GM18508 (cell line): ENCODE data around the gene MIER3.

Source experiments
- ATAC-seq: cut with Tn5 transposase; IDR thresholded peaks from one replicate; pipeline ENCODE4 v1.9.1; 2021; ENCODE audit warnings: moderate number of reproducible peaks; ENCODE audit not compliant: insufficient read depth, unreplicated experiment

MIER3 gene

GRCh38 chr5:56962286-56962685 lies 10.4 kb upstream of the MIER3 start:
- ATAC-seq, result no peak

GRCh38 chr5:56961746-56962145 lies 9.8 kb upstream of the MIER3 start:
- ATAC-seq, result no peak

- no peak for ATAC-seq
Observed at GRCh38 chr5:56959326-56959725, 7.4 kb upstream of the MIER3 start.

DNA sequence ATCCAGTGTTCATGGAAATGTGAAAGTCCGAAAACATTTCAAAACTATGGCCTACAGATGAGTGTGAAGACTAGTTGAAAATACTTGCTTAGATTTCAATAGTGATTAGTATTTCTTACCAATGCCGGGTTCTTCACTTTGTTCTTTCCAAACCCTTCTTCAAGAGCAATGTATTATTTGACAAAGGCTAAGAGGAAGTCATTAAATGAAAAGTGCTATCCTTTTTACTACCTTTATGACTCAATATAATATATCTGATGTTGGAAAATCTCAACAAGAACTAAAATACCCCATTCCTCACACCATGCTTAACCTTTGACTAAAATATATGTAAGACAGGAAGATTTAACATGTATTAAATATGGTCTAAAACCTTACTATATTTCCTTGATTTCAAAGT lies 6.7 kb upstream of the MIER3 start:
- ATAC-seq, result no peak

GRCh38 chr5:56954262-56954661 lies 2.3 kb upstream of the MIER3 start:
- ATAC-seq, result no peak

DNA sequence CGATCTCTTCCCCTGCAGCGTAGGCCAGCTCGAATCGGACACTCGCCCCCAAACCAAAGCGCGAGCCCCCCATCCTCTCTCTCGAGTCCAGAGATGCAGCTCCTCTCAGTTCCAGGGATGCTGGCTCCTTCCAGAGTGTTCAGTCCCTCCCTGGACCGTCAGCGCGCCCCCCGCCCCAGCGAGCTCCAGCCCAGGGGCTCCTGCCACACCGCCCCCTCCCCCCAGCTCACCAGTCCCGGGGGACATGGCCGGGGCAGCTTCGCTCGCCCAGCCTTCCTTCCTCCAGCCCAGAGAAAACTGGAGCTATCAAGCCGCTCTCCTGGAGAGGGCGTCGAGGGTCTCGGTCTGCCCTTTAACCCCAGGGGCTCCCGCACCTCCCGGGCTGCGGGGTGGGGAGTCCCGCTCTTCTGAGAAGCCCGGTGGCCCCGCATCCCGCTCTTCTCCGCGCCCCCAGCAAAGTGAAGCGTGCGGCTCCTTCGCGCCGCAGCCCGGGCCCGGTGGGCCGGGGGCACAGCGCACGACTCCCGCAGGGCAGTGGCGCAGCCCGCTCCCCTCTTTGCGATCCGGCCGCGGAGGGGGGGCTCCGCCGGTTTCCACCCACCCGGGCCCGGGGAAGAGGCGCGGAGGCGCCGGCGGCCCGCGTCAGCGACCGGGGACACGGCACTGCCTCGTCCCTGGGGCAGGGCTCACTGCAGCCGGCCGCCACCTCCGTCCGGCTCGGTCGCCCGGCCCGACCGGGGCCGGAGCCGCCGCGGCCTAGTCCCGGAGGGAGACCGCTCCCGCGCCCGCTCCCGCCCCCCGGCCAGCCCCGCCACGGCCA lies 587 bp downstream of the MIER3 start:
- no peak for ATAC-seq

- peak; percentile 41 for ATAC-seq
Observed at GRCh38 chr5:56950626-56951125, 1.2 kb downstream of the MIER3 start.

DNA sequence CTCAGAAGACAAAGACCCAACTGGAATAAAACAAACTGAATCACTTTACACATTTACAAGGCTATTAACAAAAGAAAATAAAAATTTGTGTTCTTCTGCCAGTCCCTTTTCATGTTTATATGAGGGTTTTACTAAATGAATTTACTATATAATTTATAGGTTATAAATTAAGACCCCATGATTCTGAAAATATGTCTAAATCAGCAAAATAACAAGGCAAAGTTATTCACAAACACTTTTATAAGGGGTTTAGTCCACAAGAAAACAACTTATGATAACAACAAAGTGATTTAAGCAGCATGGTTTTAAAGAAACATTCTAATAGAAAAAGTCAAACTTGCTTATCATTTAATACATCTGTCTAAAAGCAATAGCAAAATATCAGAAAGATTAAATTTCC lies 4.9 kb downstream of the MIER3 start:
- no peak for ATAC-seq

DNA sequence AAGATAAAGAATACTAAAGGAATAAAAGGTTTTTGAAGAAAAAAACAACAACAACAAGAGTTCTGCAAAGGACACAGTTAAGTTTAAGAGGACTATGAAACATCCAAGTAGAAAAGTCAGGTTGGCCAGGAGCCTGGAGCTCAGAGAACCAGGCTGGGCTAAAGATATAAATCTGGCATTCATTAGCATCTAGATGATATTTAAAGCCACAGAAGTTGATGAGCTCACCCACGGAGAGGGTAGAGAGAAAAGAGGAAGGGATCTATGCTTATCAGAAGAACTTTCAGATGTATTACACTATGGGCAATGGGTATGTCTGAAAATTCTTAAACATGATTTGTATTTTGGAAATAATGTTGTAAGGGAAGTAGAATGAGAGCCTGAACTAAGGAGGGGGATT lies 9.9 kb downstream of the MIER3 start:
- no peak for ATAC-seq

DNA sequence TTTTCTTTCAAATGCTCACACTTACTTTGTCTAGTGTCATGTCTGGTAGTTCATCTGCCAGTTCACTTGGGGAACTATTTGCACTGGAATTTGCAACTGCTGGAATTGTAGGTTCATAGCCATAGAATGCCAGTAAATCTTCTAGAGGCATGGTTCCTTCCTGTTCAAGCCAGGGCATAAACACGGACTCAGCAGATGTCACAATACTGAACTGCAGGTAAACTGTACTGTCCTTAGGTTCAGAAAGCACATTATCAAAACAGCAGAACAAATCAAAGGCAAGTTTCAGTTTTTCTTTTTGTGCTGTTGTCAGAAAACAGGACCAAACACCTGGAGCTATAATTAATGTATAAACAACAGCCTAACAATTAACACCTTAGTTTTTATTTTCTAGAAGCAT lies 13.1 kb downstream of the MIER3 start:
- no peak for ATAC-seq

- no peak for ATAC-seq
Observed at GRCh38 chr5:56934325-56934724, 17.6 kb downstream of the MIER3 start.

DNA sequence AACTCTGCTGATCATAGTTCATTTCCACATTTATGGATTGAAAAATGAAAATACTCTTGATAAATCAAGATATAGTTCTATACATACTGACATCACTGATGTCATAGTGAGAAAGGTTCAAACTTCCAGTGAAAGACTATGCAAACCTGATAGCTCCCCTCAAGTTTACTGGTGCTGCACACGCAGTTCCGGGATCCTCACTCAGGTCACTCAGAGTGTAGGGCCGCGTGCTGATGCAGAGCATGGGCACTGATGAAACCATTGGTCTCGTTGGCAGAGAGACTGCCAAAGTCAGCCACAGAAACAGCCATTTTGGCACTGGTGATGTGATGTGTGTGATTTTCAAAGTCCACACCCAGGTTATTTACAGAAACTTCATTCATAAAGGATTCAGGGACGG lies 29.0 kb downstream of the MIER3 start:
- no peak for ATAC-seq

- ATAC-seq, result no peak
Observed at GRCh38 chr5:56919942-56920662, 31.8 kb downstream of the MIER3 start.

DNA sequence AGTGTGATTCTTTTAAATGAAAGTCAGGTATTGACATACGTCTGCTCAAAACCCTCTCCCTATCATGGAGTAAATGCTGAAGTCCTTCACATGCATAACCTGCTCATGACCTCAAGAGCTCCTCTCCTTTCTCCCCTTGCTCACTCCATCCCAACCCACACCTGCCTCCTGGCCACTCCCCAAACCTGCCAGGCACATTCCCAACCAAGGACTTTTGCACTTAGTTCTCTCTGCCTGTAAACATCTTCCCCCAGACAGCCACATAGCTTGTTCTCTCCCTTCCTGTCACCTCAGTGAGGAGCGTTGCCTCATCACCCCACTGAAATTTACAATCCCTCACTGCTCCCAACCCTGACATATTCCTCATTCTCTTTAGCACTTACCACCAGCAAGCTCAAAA lies 33.9 kb downstream of the MIER3 start:
- ATAC-seq, result no peak

GRCh38 chr5:56917534-56917933 lies 34.4 kb downstream of the MIER3 start:
- ATAC-seq, result no peak

GRCh38 chr5:56914678-56915077 lies 37.2 kb downstream of the MIER3 start:
- no peak for ATAC-seq

GRCh38 chr5:56913766-56914165 lies 38.2 kb downstream of the MIER3 start:
- ATAC-seq, result no peak

GRCh38 chr5:56910210-56910965 lies 41.5 kb downstream of the MIER3 start:
- peak; percentile 13 for ATAC-seq

DNA sequence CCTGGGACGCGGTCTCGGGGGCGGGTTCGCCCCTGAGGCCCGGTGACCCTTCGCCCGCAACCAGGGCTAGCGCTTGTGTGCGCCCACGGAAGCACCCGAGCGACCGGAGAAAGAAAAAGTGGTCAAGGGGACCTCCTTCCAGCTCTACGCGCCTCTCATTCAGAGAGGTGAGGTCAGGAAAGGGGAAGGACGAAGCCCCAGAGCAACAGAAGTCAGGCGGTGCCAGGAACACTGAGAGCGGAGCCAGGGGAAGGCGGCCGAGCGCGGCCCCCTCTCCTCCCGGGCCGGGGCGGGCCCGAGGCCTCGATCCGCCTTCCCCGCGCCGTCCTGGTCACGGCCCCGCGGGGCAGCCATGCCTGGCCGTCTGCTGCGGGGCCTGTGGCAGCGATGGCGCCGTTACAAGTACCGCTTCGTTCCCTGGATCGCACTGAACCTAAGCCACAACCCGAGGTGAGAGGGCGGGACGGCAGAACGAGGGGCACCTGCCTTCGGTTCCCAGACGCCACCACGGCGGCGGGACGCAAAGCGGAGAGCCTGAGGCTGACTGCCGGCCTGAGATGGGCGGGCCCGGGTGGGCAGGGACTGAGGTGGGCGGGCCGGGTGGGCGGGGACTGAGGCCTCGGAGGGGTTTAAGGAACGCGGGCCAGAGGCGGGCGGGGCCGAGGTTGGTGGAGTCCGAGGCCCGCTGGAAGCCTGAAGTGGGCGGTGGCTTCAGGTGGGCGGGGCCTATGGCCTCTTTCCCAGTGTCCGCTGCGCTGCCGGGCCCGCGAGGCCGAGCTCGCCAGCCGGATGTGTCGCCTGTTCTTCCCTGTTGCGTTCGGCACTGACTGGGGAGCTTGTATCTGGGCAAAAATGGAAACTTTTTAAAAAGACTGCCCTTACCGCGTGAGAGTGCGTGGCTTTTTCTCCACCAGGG lies 42.4 kb downstream of the MIER3 start, which contains the start of gene SETD9:
Gene SETD9, plus strand, starts transcription at position 303 of the 916 bp plus-strand sequence. Its CDS starts 50 bp downstream, at position 353.
- peak; percentile 85 for ATAC-seq

- ATAC-seq, result no peak
Observed at GRCh38 chr5:56908942-56909293, 43.0 kb downstream of the MIER3 start.
